Bronchial epithelial cell (primary cell): ENCODE data around the gene ARL16. TPM values are rescaled to one million over a fixed set of nuclear protein-coding genes. Genes with fewer than 3 reads are reported as not detected.

ENCODE experiments used
- DNase-seq: peaks from one replicate; pipeline ENCODE4 v3.0.0-alpha.2; 2010; ENCODE audit warnings: low read depth
- FAIRE-seq: peaks from 2 replicates; lab custom pipeline; 2011; peaks lifted over from hg19 to GRCh38; lab: Jason Lieb, UNC
- H3K27me3 ChIP-seq: 2 replicates; pipeline ENCODE4 v1.5.1; 2011; ENCODE audit warnings: low read length; ENCODE audit not compliant: control insufficient read depth, insufficient read depth
- H3K36me3 ChIP-seq: 2 replicates; pipeline ENCODE4 v1.5.1; 2011; ENCODE audit warnings: low read length; ENCODE audit not compliant: control insufficient read depth, insufficient read depth
- H3K4me3 ChIP-seq: 2 replicates; pipeline ENCODE4 v1.5.1; 2011; ENCODE audit warnings: mild to moderate bottlenecking, low read depth, low read length, control low read depth
- CTCF ChIP-seq: IDR thresholded peaks from 2 replicates; pipeline ENCODE4 v1.5.1; 2011; ENCODE audit warnings: mild to moderate bottlenecking, moderate library complexity, low read length, control low read depth, inconsistent platforms; ENCODE audit not compliant: insufficient read depth, severe bottlenecking
- total RNA-seq: library from RNA; depleted of rRNA; stranded (reverse); fragments of >200 nt; gene quantifications from 2 replicates; pipeline ENCODE4 v1.2.1, GENCODE V29; 2014

The ARL16 gene
- total RNA-seq, 1 donor from 2014 or later = 25.8 TPM

GRCh38 chr17:81650951-81651350 is 32.6 kb downstream of the ARL16 start:
- FAIRE-seq (no peak), DNase-seq (no peak)
- no peak for TF ChIP-seq CTCF
- Histone ChIP-seq H3K4me3 (no peak overlapping the region), H3K27me3 (peaks cover 9% of the 10 kb centered on the region), H3K36me3 (no peaks in the 10 kb centered on the region)

GRCh38 chr17:81648707-81649085 is 34.9 kb downstream of the ARL16 start:
- Histone ChIP-seq H3K27me3 (peaks cover 9% of the 10 kb centered on the region), H3K4me3 (no peak overlapping the region), H3K36me3 (no peaks in the 10 kb centered on the region)
- FAIRE-seq (no peak), DNase-seq (no peak)
- TF ChIP-seq CTCF = no peak

GRCh38 chr17:81648013-81648706 is 35.4 kb downstream of the ARL16 start:
- no peak overlapping the region for H3K4me3 ChIP-seq
- FAIRE-seq = no peak

DNA sequence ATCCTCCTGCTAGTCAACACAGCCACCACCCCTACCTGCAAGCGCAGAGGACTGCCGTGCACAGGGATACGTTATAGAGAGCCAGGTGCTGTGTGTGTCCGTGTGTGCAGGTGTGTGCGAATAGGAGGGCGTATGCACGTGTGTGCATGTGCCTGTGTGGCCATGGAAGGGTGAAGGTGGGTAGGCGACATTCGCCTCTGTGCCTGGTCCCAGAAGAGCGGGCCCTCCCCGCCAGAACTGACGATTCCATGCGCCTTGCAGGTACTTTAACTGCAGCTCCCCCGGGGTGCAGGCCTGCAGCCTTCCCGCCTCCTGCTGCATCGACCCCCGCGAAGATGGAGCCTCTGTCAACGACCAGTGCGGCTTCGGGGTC is 36.0 kb downstream of the ARL16 start:
- Histone ChIP-seq H3K27me3 (peaks cover 9% of the 10 kb centered on the region), H3K4me3 (no peak overlapping the region), H3K36me3 (no peaks in the 10 kb centered on the region)
- no peak for FAIRE-seq
- TF ChIP-seq CTCF = no peak
- DNase-seq = no peak

More at GRCh38 chr17:81648013-81648706, 35.4 kb downstream of the ARL16 start:
- Histone ChIP-seq H3K36me3 (no peaks in the 10 kb centered on the region), H3K27me3 (peaks cover 9% of the 10 kb centered on the region)
- DNase-seq = no peak
- TF ChIP-seq CTCF = no peak

DNA sequence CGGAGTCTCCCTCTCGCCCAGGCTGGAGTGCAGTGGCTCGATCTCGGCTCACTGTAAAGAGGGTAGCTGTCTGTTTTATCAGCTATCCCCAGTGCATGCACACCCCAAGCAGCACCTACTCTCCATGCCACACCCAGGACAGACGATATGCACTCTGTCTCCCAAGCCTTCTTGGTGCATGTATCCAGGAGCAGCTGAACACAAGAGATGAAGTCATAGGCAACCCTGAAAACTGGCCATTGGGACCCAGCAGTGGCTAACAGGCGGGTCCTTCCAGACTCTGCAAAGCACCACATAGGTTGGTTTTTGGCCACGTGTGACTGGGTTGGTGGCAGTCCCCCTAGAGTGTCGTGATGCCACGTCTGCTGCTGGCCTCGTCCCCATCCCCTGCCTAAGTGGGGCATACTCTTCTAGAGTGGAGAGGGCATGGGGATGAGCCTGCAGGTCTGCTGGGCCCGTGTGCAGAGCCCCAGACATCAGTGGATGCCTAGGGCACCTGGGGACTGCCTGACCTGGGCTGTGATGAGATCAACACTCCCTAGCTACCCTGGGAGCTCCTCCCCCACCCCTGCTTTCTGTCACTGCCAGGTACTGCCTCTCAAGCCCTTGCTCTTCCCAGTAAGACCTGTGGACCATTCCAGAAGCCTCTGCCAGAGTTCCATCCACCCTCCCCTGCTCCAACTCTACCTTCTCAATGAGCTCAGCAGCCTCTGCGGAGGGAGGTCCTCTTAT is 36.6 kb downstream of the ARL16 start:
- FAIRE-seq (peak; percentile 68), DNase-seq (no peak)
- peaks cover 9% of the 10 kb centered on the region for H3K27me3 ChIP-seq
- no peak overlapping the region for H3K4me3 ChIP-seq
- no peak for TF ChIP-seq CTCF
- H3K36me3 ChIP-seq = no peaks in the 10 kb centered on the region
